Measurements from ENCODE around the gene TBC1D16.

GRCh38 chr17:79983456-79983855 is 52.2 kb downstream of the TBC1D16 start:
- no peak for TF ChIP-seq ZBTB21 (CRISPR knock-in tag; IDR thresholded peaks at IDR 0.05; ENCODE audit: borderline replicate concordance)
- TF ChIP-seq CTCF (IDR thresholded peaks at IDR 0.05), result no peak
- TF ChIP-seq ZNF416 (CRISPR knock-in tag; IDR thresholded peaks at IDR 0.05), result no peak
- TF ChIP-seq USF2 (CRISPR knock-in tag; IDR thresholded peaks at IDR 0.05), result no peak
- TF ChIP-seq AFF4 (CRISPR knock-in tag; IDR thresholded peaks at IDR 0.05; ENCODE audit: borderline replicate concordance), result no peak
- no peak for TF ChIP-seq NR1H2 (CRISPR knock-in tag; IDR thresholded peaks at IDR 0.05)
- TF ChIP-seq JUN (CRISPR knock-in tag; IDR thresholded peaks at IDR 0.05), result no peak
- TF ChIP-seq ZNF138 (CRISPR knock-in tag; conservative IDR thresholded peaks at IDR 0.05), result no peak
- no peak for TF ChIP-seq TEAD1 (CRISPR knock-in tag; IDR thresholded peaks at IDR 0.05)
- TF ChIP-seq ELF4 (CRISPR knock-in tag; IDR thresholded peaks at IDR 0.05; ENCODE audit: low read depth), result no peak
